Stomach (tissue), 9 donors: ENCODE results near the gene COL9A3. TPM values are rescaled to one million over a fixed set of nuclear protein-coding genes. Genes with fewer than 3 reads are reported as not detected.

ENCODE experiments used
- DNase-seq, 2 donors: peaks; one replicate each; pipeline versions ENCODE4 v3.0.0 to v3.0.0-alpha.2; 2013 to 2019
- H3K27ac ChIP-seq, 5 donors: fragments of 200-600 bp in 4 of 5; sonication (generic) in 4 of 5; one replicate each; pipeline ENCODE4 v1.5.1; 2013 to 2019; ENCODE audit warnings: mild to moderate bottlenecking in 1 of 5, moderate library complexity in 1 of 5
- H3K27me3 ChIP-seq, 3 donors: fragments of 200-600 bp; sonication (generic); one replicate each; pipeline ENCODE4 v1.5.1; 2017 to 2019; ENCODE audit warnings: mixed run types in 1 of 3
- H3K36me3 ChIP-seq, 4 donors: fragments of 200-600 bp; sonication (generic); 1 replicate in 3 of 4; 2 replicates in 1 of 4; pipeline ENCODE4 v1.5.1; 2016 to 2019
- H3K4me1 ChIP-seq, 4 donors: fragments of 200-600 bp; sonication (generic); one replicate each; pipeline ENCODE4 v1.5.1; 2016 to 2019
- H3K4me3 ChIP-seq, 4 donors: fragments of 200-600 bp; sonication (generic) in 3 of 4; one replicate each; pipeline ENCODE4 v1.5.1; 2016 to 2019; ENCODE audit warnings: mild to moderate bottlenecking in 1 of 4
- H3K9me3 ChIP-seq, 4 donors: fragments of 200-600 bp; sonication (generic); one replicate each; pipeline ENCODE4 v1.5.1; 2016 to 2019
- CTCF ChIP-seq, 7 experiments: fragments of 450-650 bp in 4 of 7; fragments of 200-600 bp in 3 of 7; sonication (generic) in 3 of 7; IDR thresholded peaks; one replicate each; pipeline ENCODE4 v1.5.1; 2016 to 2019; ENCODE audit warnings: antibody characterized with exemption in 7 of 7, control low read depth in 2 of 7, mild to moderate bottlenecking in 1 of 7
- EP300 ChIP-seq: sonication (generic); formaldehyde crosslinking; IDR thresholded peaks from one replicate; pipeline ENCODE4 v1.6.1; 2017; ENCODE audit warnings: antibody characterized with exemption
- POLR2A ChIP-seq, 4 donors: fragments of 450-650 bp; IDR thresholded peaks; one replicate each; pipeline ENCODE4 v1.6.1; 2016; ENCODE audit warnings: antibody characterized with exemption in 4 of 4, control low read depth in 2 of 4, mild to moderate bottlenecking in 1 of 4, moderate library complexity in 1 of 4
- POLR2AphosphoS5 ChIP-seq, 3 donors: sonication (generic); formaldehyde crosslinking; IDR thresholded peaks; one replicate each; pipeline ENCODE4 v1.6.1; 2016; ENCODE audit warnings: antibody characterized with exemption in 3 of 3
- WGBS, 5 donors: extraction: QIAGEN DNeasy Blood & Tissue Kit in 3 of 5; methylation state at CpG; one replicate each; pipeline versions ENCODE4 v1.1.5 to v1.1.7; 2013 to 2018; 5-methylcytosine and 5-hydroxymethylcytosine counted together
- intact Hi-C: fragments of 100-400 bp; cut with DNase I; formaldehyde crosslinking; loops from one replicate; pipeline ENCODE4 v1.15.1; 2023; ENCODE audit warnings: low total_unique reads
- polyA plus RNA-seq, 3 donors: library from polyadenylated mRNA; stranded (reverse); fragments of 200-250 nt; gene quantifications; one replicate each; pipeline ENCODE4 v1.2.3, GENCODE V29; 2013
- total RNA-seq, 5 donors: library from RNA; depleted of rRNA; stranded (reverse); fragments of >200 nt; gene quantifications; one replicate each; pipeline versions ENCODE4 v1.1.0 to v1.2.3, GENCODE V29; 2014 to 2016
- donor health status: healthy with polysubstance abuse.
- donor health status: Bipolar disorder and iron deficiency.
- donor health status: healthy.

COL9A3 gene
- total and polyA plus RNA-seq, 8 donors: 2.3 to 18.2 (median 3.9) TPM; not detected in 3

- Histone ChIP-seq H3K9me3 (no peaks in the 10 kb centered on the region), H3K27me3 (peaks cover 22 to 70% (median 48%) of the 10 kb centered on the region in 3 donors), H3K36me3 (peaks cover 1 to 4% (median 2%) of the 10 kb centered on the region in 4 donors), H3K27ac (peak overlapping the region in 2 of 5 donors; percentile 53 to 58), H3K4me1 (peaks cover 33 to 66% (median 57%) of the 10 kb centered on the region in 4 donors), H3K4me3 (peak overlapping the region in 1 of 4 donors; percentile 0)
- DNase-seq: peak; percentile 81 to 92
- TF ChIP-seq CTCF (IDR thresholded peaks at IDR 0.05): no peak
- no peak for TF ChIP-seq POLR2A (IDR thresholded peaks at IDR 0.05)
- WGBS, 5 donors: 6 to 15% (median 12%) methylated on average over 11 to 25 of the region's 25 CpGs
- intact Hi-C loops: no loop called here
Observed at GRCh38 chr20:62818592-62819493, 2.0 kb downstream of the COL9A3 start.

- intact Hi-C loops: no loop called here
- no peaks in the 10 kb centered on the region for H3K9me3 ChIP-seq
- H3K36me3 ChIP-seq: no peaks in the 10 kb centered on the region
- TF ChIP-seq POLR2AphosphoS5 (IDR thresholded peaks at IDR 0.05) (no peak), EP300 (no peak), CTCF (IDR thresholded peaks at IDR 0.05) (no peak), POLR2A (IDR thresholded peaks at IDR 0.05) (no peak)
- no peak for DNase-seq
- H3K27ac ChIP-seq: peak overlapping the region in 2 of 5 donors; percentile 53 to 58
- peaks cover 37 to 73% (median 62%) of the 10 kb centered on the region in 4 donors for H3K4me1 ChIP-seq
- WGBS, 5 donors: 43 to 70% (median 49%) methylated on average over 4 to 16 of the region's 16 CpGs
- peaks cover 22 to 67% (median 43%) of the 10 kb centered on the region in 3 donors for H3K27me3 ChIP-seq
- no peak overlapping the region for H3K4me3 ChIP-seq
Observed at GRCh38 chr20:62819494-62820174, 2.8 kb downstream of the COL9A3 start.

DNA sequence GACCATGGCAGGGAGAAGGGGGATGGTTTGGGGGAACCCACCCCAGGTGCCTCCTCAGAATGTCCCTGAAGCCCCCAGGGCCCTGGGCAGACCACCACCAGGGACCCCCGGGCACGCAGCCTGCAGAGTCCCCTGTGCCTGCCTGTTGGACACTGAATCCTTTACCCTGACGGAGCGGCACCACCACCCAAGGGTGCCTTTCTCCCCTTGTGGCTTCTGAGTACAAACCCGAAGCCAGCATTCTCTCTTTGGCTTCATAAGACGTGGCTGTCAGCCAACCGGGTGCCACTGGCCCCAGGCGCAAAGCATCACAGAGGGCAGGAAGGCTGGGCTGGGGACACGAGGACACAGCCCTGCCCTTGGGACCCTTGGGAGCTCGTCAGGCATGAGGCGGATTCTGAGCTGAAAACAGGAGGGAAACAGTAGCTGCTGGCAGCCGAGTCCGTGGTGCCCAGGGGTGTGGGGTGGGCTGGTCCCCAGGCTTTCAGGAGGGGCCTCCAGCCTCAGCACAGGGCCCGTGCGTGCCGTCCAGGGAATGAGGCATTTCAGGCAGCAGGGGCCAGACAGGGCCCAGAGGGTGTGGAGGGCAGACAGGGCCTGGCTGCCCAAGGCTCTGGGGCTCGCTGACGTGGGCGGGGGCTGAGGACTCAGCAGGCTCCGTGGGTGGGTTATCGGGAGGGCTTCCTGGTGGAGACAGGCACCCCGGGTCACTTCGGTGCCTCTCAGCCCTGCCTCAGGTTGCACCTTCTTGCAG lies 3.5 kb downstream of the COL9A3 start:
- intact Hi-C loops: no loop called here
- peaks cover 22 to 65% (median 36%) of the 10 kb centered on the region in 3 donors for H3K27me3 ChIP-seq
- H3K4me1 ChIP-seq: peaks cover 39 to 70% (median 60%) of the 10 kb centered on the region in 4 donors
- no peaks in the 10 kb centered on the region for H3K36me3 ChIP-seq
- no peak for TF ChIP-seq EP300
- TF ChIP-seq POLR2AphosphoS5 (IDR thresholded peaks at IDR 0.05): no peak
- no peak for TF ChIP-seq CTCF (IDR thresholded peaks at IDR 0.05)
- no peak for TF ChIP-seq POLR2A (IDR thresholded peaks at IDR 0.05)
- 54 to 66% (median 60%) methylated on average over 15 to 23 of the region's 23 CpGs for WGBS, 5 donors
- peak overlapping the region in 1 of 5 donors; percentile 53 for H3K27ac ChIP-seq
- DNase-seq: peak in 1 of 2 donors; percentile 62
- H3K9me3 ChIP-seq: no peaks in the 10 kb centered on the region
- H3K4me3 ChIP-seq: no peak overlapping the region
